GF-D8 (cell line): Measurements from ENCODE around the gene BRD3OS.
"Not testable (repeated sequence)": the region's sequence is repeated elsewhere in the genome, so short reads cannot be mapped to it uniquely, and the experiment has no call there.

Experiments
- DNase-seq: peaks from one replicate; lab custom pipeline; 2025; lab: John Stamatoyannopoulos, UW

The BRD3OS gene

GRCh38 chr9:134063571-134064450 is 38.5 kb downstream of the BRD3OS start:
- no peak for DNase-seq

GRCh38 chr9:134064711-134065110 is 39.4 kb downstream of the BRD3OS start:
- DNase-seq: no peak

- peak; percentile 53 for DNase-seq
Observed at GRCh38 chr9:134065612-134066419, 40.5 kb downstream of the BRD3OS start.

GRCh38 chr9:134066526-134066912 is 41.2 kb downstream of the BRD3OS start:
- no peak for DNase-seq

DNA sequence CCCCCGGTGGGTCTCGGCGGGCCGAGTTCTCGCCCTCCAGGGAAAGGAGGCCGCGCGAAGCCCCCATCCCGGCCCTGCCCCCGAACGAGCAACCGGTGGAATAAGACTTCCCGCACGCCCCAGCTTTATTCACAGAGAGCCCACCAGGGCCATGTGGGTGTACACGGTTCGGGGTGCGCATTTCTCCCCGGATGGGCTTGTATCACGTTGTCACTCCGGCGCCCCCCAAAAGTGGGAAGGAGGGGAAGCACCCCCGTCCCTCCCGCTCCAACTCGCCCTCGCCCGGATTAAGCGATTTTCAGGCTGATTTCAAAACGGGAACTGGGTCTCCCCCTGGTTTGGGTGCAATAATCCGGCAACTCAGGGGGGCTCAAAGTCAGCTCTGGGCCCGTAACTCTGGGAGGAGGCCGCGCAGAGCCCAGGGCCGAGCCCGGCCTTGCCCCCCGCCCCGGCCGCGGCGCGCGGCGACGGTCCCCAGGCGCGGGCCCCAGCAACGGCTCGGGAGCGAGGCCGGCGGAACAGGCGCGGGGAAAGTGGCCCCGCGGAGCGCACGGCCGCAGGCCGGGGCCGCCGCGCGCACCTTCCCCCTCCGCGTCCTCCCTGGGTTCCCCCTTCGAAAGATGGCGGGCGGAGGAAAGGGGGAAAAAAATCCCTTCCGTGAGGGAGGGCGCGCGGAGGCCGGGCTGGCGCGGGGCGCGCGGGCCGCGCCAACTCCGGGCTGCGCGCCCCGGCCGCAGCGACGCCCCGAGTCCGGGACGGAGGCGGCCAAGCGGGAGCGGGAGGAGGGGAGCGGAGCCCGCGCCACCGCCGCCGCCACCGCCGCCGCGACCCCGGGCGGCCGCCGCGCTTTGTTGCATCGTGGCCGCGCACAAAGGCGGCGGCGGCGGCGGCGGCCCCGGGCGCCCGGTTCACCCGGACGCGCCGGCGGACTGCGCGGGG is 41.9 kb downstream of the BRD3OS start:
- DNase-seq: no peak

- DNase-seq: peak; percentile 62
Observed at GRCh38 chr9:134067904-134068743, 42.8 kb downstream of the BRD3OS start, which contains the start of gene BRD3. TSS of gene BRD3 (minus strand) at chr9:134068026. CDS start at chr9:134053477, 14,549 bp downstream.

DNA sequence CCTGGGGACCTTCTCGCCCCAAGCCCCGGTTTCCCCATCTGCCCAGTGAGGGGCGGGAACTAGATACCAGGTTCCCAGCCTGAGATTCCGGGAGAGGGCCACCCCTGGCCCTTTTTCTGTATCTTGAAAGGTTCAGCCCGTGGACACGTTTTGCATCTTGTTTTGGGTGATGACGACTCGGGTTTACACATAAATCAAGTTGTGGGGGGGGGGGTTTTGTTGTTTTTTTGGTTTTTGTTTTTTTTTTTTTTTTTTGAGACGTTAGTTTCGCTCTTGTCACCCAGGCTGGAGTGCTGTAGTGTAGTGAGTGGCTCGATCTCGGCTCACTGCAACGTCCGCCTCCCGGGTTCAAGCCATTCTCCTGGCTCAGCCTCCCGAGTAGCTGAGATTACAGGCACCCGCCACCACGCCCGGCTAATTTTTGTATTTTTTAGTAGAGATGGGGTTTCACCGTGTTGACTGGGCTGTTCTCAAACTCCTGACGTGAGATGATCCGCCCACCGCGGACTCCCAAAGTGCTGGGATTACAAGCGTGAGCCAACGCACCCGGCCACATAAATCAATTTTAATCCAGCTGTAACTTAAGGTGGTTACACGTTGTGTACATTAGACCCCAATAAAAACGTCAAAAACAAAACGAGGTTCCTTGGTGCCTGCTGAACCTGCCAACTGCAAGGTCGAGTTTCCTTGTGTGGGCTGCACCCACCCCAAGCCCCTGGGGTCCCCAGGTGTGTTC is 43.6 kb downstream of the BRD3OS start:
- DNase-seq: no peak

DNA sequence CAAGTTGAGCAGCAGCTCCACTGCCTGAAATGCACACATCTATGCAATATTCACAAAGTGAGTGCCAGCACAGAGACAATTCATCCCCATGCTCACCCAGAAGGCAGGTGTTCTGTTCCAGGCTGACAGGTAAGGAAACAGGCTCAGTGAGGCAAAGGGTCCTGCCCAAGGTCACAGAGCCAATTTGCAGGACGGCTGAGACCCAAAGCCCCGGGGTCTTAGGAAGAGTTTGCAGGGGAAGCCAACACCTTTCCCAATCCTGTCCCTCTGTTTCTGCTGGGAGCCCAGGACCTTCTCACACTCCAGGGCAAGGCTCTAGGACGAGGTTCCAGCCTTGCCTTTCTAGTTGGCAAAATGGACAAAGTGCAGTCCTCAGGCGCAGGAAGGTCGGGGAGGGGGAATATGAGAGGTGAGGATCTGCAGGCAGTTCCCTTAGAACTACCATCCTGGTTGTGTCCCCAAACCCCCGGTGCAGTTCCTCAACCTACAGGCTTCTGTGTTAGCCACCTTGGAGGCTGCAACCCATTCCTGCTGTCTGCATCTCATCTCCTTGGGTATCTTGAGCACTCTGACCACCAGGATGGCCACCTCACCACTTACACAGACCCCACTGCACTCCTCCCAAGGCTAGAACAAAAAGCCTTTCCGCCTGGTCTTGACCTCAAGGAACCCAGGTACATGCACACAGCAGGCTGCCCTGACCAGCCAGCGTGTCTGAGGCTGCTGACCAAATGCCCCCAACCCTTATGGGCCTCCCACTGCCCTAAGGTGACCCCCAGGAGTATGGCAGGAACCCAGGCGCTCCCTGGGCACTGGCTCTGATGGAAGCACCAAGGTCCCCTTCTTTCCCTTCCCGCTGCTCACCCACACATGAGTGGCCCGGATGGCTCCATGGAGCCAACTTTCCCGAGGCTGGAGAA is 44.5 kb downstream of the BRD3OS start:
- DNase-seq: no peak

DNA sequence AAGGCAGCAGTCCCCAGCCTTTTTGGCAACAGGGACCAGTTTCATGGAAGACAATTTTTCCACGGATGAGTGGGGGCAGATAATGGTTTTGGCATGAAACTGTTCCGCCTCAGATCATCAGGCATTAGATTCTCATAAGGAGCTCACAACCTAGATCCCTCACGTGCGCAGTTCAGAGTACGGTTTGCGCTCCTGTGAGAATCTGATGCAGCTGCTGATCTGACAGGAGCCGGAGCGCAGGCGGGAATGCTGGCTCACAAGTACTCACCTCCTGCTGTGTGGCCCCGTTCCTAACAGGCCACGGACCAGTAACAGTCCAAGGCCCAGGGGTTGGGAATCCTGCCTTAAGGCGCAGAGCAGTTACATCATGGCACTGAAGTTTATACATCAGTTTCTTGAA is 45.9 kb downstream of the BRD3OS start:
- no peak for DNase-seq

GRCh38 chr9:134072683-134073082 is 47.4 kb downstream of the BRD3OS start:
- DNase-seq: not testable (repeated sequence)

GRCh38 chr9:134073500-134073899 is 48.2 kb downstream of the BRD3OS start:
- no peak for DNase-seq

DNA sequence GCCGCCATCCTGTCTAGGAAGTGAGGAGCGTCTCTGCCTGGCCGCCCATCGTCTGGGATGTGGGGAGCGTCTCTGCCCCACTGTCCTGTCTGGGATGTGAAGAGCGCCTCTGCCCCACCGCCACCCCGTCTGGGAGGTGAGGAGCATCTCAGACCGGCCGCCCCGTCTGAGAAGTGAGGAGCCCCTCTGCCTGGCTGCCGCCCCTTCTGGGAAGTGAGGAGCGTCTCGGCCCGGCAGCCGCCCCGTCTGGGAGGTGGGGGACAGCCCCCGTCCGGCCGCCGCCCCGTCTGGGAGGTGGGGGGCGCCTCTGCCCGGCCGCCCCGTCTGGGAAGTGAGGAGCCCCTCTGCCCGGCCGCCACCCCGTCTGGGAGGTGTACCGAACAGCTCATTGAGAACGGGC is 50.4 kb downstream of the BRD3OS start:
- not testable (repeated sequence) for DNase-seq

- no peak for DNase-seq
Observed at GRCh38 chr9:134076644-134077043, 51.4 kb downstream of the BRD3OS start.
